NCI-H524 treated with DMSO at 0.1 percent for 48 hours (cell line): ENCODE results near the gene LRRC43.

Source experiments
- DNase-seq: peaks from one replicate; lab custom pipeline; 2025; lab: John Stamatoyannopoulos, UW

The LRRC43 gene

DNA sequence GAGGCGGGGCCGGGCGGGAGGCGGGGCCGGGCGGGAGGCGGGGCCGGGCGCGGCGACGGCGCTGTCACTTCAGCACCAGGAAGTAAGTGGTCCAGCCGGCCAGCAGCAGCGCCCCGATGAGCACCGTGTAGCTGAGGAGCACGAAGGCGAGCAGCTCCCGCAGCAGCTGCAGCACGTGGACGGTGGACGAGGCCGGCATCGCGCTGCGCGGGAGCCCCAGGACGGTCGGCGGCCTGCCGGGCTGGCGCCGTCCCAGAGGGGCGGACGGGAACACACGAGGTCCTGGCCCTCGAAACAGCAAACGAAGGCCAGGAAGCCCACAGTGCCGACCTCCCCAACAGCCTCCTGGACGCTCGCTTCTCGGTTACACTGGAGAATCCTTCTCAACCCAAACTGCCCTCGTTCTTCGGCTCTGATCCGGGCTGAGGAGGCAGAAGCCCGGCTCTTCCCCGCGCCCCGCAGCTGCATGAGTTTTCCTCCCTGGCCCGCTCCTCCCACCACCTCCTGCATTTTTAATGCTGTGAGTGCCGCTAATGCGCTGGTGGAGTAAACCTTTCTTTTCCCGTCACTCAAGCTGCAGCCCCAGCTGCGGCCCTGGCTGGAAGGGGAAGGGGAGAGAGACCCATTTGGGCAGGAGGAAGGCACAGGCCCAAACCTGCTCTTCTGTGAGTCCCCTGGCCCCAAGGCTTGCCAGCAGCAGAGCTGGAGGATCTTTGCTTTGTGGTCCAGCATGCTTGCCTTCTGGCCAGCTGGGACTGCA is 43.6 kb downstream of the LRRC43 start:
- DNase-seq = no peak

DNA sequence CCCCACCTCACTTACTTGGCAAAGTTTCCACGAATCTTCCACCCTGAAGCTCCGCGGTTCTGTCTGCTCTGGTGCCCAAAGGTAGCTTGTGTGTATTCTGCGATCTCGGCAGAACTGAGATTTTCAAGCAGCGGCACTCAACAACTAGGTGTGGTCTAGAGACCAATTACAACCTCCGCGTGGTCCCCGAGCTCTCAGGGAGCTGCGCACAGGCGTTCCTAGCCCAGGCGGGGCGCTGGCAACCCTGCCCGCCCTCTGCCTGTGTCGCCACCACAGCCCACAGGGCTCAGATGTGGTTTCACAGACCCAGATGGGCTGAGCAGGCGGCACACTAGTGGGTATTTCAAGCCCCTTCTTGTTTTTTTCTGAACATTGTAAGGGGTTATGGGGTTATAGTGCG is 44.4 kb downstream of the LRRC43 start:
- no peak for DNase-seq

DNA sequence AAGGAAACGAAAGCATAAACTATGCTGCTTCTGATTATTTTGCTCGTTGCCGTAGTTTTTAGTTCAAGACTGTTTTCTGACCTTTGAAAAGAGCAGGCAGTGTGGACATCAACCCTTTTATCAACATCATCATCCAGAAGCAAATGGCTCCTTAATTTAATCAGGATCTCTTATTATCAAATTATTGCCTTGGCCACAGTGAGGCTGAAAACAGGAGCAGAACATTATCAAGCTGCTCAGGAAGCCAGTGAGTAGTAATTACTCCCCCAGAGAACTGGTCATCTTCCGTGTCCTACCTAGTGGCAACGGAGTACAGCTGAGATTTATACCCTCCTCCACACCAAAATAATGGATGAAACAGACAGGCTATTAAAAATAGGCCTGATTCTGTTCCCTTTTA is 45.2 kb downstream of the LRRC43 start:
- DNase-seq = no peak

- no peak for DNase-seq
Observed at GRCh38 chr12:122230798-122231197, 47.9 kb downstream of the LRRC43 start.

GRCh38 chr12:122232691-122233090 is 49.8 kb downstream of the LRRC43 start:
- no peak for DNase-seq

- DNase-seq = no peak
Observed at GRCh38 chr12:122235741-122236140, 52.8 kb downstream of the LRRC43 start.

DNA sequence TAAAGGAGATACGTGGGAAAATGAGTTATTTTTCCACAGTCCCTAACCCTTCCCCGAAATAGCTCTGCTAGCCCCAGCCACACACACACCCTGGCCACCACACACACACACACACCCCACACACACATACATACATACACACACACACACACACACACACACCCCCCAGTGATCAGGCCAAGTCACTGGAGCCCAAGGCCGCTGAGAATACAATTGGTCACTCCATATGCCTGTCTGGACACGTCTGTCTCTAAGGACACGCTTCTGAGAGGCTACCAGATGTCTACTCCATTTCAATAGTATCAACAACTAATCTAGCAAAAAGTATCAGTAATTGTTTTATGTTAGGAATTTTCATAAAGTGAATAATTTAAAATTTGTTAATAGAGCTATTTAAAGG is 55.9 kb downstream of the LRRC43 start:
- peak; percentile 4 for DNase-seq

DNA sequence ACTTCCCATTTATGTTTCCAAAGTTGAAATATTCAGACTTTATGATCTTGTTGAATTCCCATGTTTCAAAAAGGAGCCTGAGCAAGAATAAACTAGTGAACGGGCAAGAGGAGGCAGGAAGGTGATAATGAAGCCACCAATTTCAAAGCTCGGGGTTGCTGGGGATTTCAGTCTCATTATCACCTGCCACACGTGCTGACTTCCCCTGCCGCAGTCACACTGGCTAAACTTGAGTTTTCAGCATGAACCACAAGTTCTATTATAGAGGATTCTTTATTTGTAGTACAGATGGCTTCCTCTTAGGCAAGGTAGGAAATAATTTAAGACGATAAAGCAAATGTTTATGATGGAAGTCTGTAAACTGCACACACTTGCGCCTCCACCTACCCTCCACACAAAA is 61.0 kb downstream of the LRRC43 start:
- DNase-seq = no peak

- DNase-seq = no peak
Observed at GRCh38 chr12:122244565-122245371, 61.8 kb downstream of the LRRC43 start.

DNA sequence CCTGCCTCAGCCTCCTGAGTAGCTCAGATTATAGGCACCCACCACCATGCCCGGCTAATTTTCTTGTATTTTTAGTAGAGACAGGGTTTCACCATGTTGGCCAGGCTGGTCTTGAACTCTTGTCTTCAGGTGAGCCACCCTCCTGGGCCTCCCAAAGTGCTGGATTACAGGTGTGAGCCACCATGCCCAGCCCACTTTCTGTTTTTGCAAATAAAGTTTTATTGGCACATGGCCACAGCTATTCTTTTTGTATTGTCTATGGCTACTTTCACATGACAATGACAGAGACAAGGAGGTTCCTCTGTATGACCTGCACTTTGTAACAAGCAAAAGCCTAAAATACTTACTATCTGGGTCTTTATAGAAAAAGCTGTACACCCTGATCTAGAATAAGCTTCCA is 62.6 kb downstream of the LRRC43 start:
- DNase-seq = no peak

GRCh38 chr12:122250047-122250446 is 67.1 kb downstream of the LRRC43 start:
- DNase-seq = no peak

DNA sequence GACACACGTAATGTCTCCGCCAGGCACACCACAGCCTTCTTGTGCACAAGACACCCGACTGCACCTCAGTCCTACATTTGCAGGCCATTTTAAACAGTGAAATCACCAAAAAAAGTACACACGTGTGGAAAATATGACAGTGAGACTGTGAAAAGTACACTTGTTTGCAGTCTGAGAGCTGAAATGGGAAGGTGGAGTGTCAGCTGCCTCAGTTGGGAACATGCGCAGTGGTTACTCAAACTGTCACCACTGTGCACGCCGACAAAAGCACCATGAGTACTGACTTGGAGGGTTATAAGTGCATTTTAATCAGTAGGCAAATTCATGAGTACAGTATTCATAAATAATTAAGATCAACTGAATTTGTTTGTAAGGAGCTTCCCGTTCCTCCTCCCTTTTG is 67.6 kb downstream of the LRRC43 start:
- no peak for DNase-seq
